Naive thymus-derived CD8-positive, alpha-beta T cell (primary cell): Measurements from ENCODE around the gene ZBP1. TPM values are rescaled to one million over a fixed set of nuclear protein-coding genes. Genes with fewer than 3 reads are reported as not detected.

Experiments used
- ATAC-seq, 2 donors: fragments of 150-1000 bp; cut with Tn5 transposase in 1 of 2; sonication (Bioruptor Pico), chemical (Tn5 transposase) in 1 of 2; 1 replicate in 1 of 2; 2 replicates in 1 of 2; pipeline ENCODE4 v1.10.0; 2021; ENCODE audit warnings: mild to moderate bottlenecking in 2 of 2, moderate library complexity in 2 of 2
- POLR2A ChIA-PET: fragments of 350-600 bp; sonication (Branson Sonifier 250); formaldehyde crosslinking; loops from one replicate; lab custom pipeline; 2021; ENCODE audit warnings: antibody characterized with exemption; lab: Charles Lee
- DNase-seq, 10 donors: peaks; one replicate each; pipeline versions ENCODE4 v3.0.0 to v3.0.0-alpha.2; 2020 to 2022
- H3K27ac Mint-ChIP-seq, 10 donors: one replicate each; pipeline ENCODE4 v1.8.0; 2020 to 2022; ENCODE audit warnings: mild to moderate bottlenecking in 10 of 10, mixed read lengths in 10 of 10, moderate library complexity in 4 of 10, inconsistent platforms in 1 of 10
- H3K27me3 Mint-ChIP-seq, 5 donors: one replicate each; pipeline ENCODE4 v1.8.0; 2021 to 2022; ENCODE audit warnings: mixed read lengths in 5 of 5
- H3K36me3 Mint-ChIP-seq, 3 donors: one replicate each; pipeline ENCODE4 v1.8.0; 2020 to 2022; ENCODE audit warnings: mixed read lengths in 3 of 3, mild to moderate bottlenecking in 2 of 3, inconsistent platforms in 1 of 3
- H3K4me1 Mint-ChIP-seq, 4 donors: one replicate each; pipeline ENCODE4 v1.8.0; 2021 to 2022; ENCODE audit warnings: mixed read lengths in 4 of 4
- H3K4me3 Mint-ChIP-seq, 10 donors: one replicate each; pipeline ENCODE4 v1.8.0; 2020 to 2022; ENCODE audit warnings: mild to moderate bottlenecking in 10 of 10, mixed read lengths in 10 of 10, moderate library complexity in 6 of 10, inconsistent platforms in 1 of 10
- H3K9me3 Mint-ChIP-seq, 9 donors: one replicate each; pipeline ENCODE4 v1.8.0; 2020 to 2022; ENCODE audit warnings: mixed read lengths in 9 of 9, mild to moderate bottlenecking in 3 of 9, inconsistent platforms in 1 of 9, moderate library complexity in 1 of 9
- polyA plus RNA-seq, 3 donors: library from polyadenylated mRNA; unstranded; fragments of 300-500 nt; fragmentation: Illumina TruSeq; gene quantifications; one replicate each; pipeline ENCODE4 v1.2.3, GENCODE V29; 2021
- total RNA-seq, 8 experiments: library from RNA in 2 of 8; stranded (reverse) in 2 of 8; gene quantifications; one replicate each; pipeline ENCODE4 v1.2.3 and lab custom pipeline; 2021 to 2026

ZBP1 gene
- total and polyA plus RNA-seq, 5 experiments from 2014 or later, result 6.2 to 10.9 (median 10.2) TPM

- H3K4me1 Mint-ChIP-seq, result peaks cover 0 to 2% (median under 1%) of the 10 kb centered on the region in 4 donors
- peaks cover 0 to 8% (median 0%) of the 10 kb centered on the region in 9 donors for H3K9me3 Mint-ChIP-seq
- POLR2A ChIA-PET, result no interaction called here
- no peak overlapping the region for H3K4me3 Mint-ChIP-seq
- no peaks in the 10 kb centered on the region for H3K36me3 Mint-ChIP-seq
- ATAC-seq (no peak), DNase-seq (peak in 1 of 10 donors; percentile 6)
- H3K27ac Mint-ChIP-seq, result no peak overlapping the region
- H3K27me3 Mint-ChIP-seq, result peaks cover 24 to 62% (median 55%) of the 10 kb centered on the region in 5 donors
Observed at GRCh38 chr20:57584768-57585461, 35.3 kb downstream of the ZBP1 start.

- peaks cover 0 to 8% (median 0%) of the 10 kb centered on the region in 9 donors for H3K9me3 Mint-ChIP-seq
Observed at GRCh38 chr20:57583289-57584257, 36.7 kb downstream of the ZBP1 start.

GRCh38 chr20:57582432-57583288, 37.6 kb downstream of the ZBP1 start:
- no peaks in the 10 kb centered on the region for H3K36me3 Mint-ChIP-seq
- POLR2A ChIA-PET, result no interaction called here

More at GRCh38 chr20:57583289-57584257, 36.7 kb downstream of the ZBP1 start:
- H3K4me3 Mint-ChIP-seq, result no peak overlapping the region
- H3K4me1 Mint-ChIP-seq, result peaks cover 0 to 2% (median under 1%) of the 10 kb centered on the region in 4 donors
- POLR2A ChIA-PET, result no interaction called here
- peak in 1 of 10 donors; percentile 27 for DNase-seq
- ATAC-seq, result no peak
- H3K27me3 Mint-ChIP-seq, result peaks cover 24 to 70% (median 60%) of the 10 kb centered on the region in 5 donors
- H3K27ac Mint-ChIP-seq, result peak overlapping the region in 1 of 10 donors; percentile 85
- no peaks in the 10 kb centered on the region for H3K36me3 Mint-ChIP-seq

GRCh38 chr20:57582029-57582378, 38.2 kb downstream of the ZBP1 start:
- DNase-seq, result peak in 1 of 10 donors; percentile 7
- no peak overlapping the region for H3K27ac Mint-ChIP-seq

More at GRCh38 chr20:57582432-57583288, 37.6 kb downstream of the ZBP1 start:
- Mint-ChIP-seq H3K4me3 (no peak overlapping the region), H3K4me1 (peaks cover 0 to 2% (median under 1%) of the 10 kb centered on the region in 4 donors), H3K27ac (no peak overlapping the region), H3K9me3 (peaks cover 0 to 3% (median 0%) of the 10 kb centered on the region in 9 donors), H3K27me3 (peaks cover 24 to 74% (median 60%) of the 10 kb centered on the region in 5 donors)
- peak in 1 of 10 donors; percentile 47 for DNase-seq
- no peak for ATAC-seq

GRCh38 chr20:57581202-57582028, 38.8 kb downstream of the ZBP1 start:
- Mint-ChIP-seq H3K4me3 (no peak overlapping the region), H3K27ac (no peak overlapping the region), H3K36me3 (no peaks in the 10 kb centered on the region), H3K27me3 (peaks cover 24 to 74% (median 57%) of the 10 kb centered on the region in 5 donors), H3K9me3 (peaks cover 0 to 2% (median 0%) of the 10 kb centered on the region in 9 donors), H3K4me1 (peaks cover 0 to 2% (median under 1%) of the 10 kb centered on the region in 4 donors)
- no peak for DNase-seq
- no peak for ATAC-seq
- POLR2A ChIA-PET, result no interaction called here

More at GRCh38 chr20:57582029-57582378, 38.2 kb downstream of the ZBP1 start:
- POLR2A ChIA-PET, result no interaction called here
- Mint-ChIP-seq H3K4me3 (no peak overlapping the region), H3K27me3 (peaks cover 24 to 74% (median 59%) of the 10 kb centered on the region in 5 donors), H3K4me1 (peaks cover 0 to 2% (median under 1%) of the 10 kb centered on the region in 4 donors), H3K9me3 (peaks cover 0 to 2% (median 0%) of the 10 kb centered on the region in 9 donors), H3K36me3 (no peaks in the 10 kb centered on the region)
- ATAC-seq, result no peak

- Mint-ChIP-seq H3K4me1 (peaks cover 0 to 2% (median under 1%) of the 10 kb centered on the region in 4 donors), H3K27ac (no peak overlapping the region), H3K4me3 (no peak overlapping the region), H3K9me3 (peaks cover 0 to 2% (median 0%) of the 10 kb centered on the region in 9 donors), H3K36me3 (no peaks in the 10 kb centered on the region), H3K27me3 (peaks cover 24 to 71% (median 54%) of the 10 kb centered on the region in 5 donors)
- POLR2A ChIA-PET, result no interaction called here
- DNase-seq (no peak), ATAC-seq (no peak)
Observed at GRCh38 chr20:57580478-57581201, 39.6 kb downstream of the ZBP1 start.

- H3K4me3 Mint-ChIP-seq, result no peak overlapping the region
- H3K9me3 Mint-ChIP-seq, result peaks cover 0 to 2% (median 0%) of the 10 kb centered on the region in 9 donors
- H3K36me3 Mint-ChIP-seq, result no peaks in the 10 kb centered on the region
- H3K4me1 Mint-ChIP-seq, result peaks cover 0 to 2% (median under 1%) of the 10 kb centered on the region in 4 donors
- no peak for ATAC-seq
- no peak for DNase-seq
- H3K27ac Mint-ChIP-seq, result no peak overlapping the region
- H3K27me3 Mint-ChIP-seq, result peaks cover 23 to 65% (median 49%) of the 10 kb centered on the region in 5 donors
- POLR2A ChIA-PET, result no interaction called here
Observed at GRCh38 chr20:57579898-57580447, 40.3 kb downstream of the ZBP1 start.

- POLR2A ChIA-PET, result no interaction called here
- Mint-ChIP-seq H3K27me3 (peaks cover 20 to 60% (median 45%) of the 10 kb centered on the region in 5 donors), H3K4me1 (peaks cover 0 to 2% (median under 1%) of the 10 kb centered on the region in 4 donors), H3K27ac (no peak overlapping the region), H3K4me3 (no peak overlapping the region), H3K9me3 (no peaks in the 10 kb centered on the region), H3K36me3 (no peaks in the 10 kb centered on the region)
- ATAC-seq, result no peak
- DNase-seq, result no peak
Observed at GRCh38 chr20:57579331-57579897, 40.8 kb downstream of the ZBP1 start.

- Mint-ChIP-seq H3K27me3 (peaks cover 18 to 53% (median 39%) of the 10 kb centered on the region in 5 donors), H3K27ac (no peak overlapping the region)
Observed at GRCh38 chr20:57578476-57579165, 41.6 kb downstream of the ZBP1 start.

More at GRCh38 chr20:57578476-57579165, 41.6 kb downstream of the ZBP1 start:
- no peak for DNase-seq
- Mint-ChIP-seq H3K4me1 (peaks cover 0 to 2% (median under 1%) of the 10 kb centered on the region in 4 donors), H3K4me3 (no peak overlapping the region), H3K36me3 (no peaks in the 10 kb centered on the region), H3K9me3 (no peaks in the 10 kb centered on the region)
- ATAC-seq, result no peak
- POLR2A ChIA-PET, result no interaction called here
